ENCODE results near the gene ANKS6. TPM values are rescaled to one million over a fixed set of nuclear protein-coding genes. Genes with fewer than 3 reads are reported as not detected.

Gene ANKS6
- total RNA-seq, 4 donors from 2014 or later, result 15.8 to 31.4 (median 23.6) TPM

DNA sequence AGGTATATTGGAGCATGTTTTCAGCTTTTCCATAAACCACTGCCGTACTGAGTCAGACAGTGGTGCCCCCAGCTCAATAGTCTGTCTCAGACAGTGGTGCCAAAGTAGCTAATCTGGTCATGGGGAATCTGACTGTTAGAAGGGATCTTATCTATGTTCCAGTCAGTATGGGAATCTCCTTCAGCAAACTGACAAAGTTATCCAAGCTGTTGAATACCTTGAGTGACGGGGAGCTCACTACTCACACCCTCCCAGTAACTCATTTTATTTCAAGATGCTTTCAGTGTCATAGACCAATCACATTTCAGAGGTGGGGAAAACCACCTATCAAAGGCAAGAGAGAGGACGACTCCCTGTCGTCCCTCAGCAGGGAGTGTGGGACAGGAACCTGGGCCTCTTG, 18.7 kb downstream of the ANKS6 start:
- no peaks in the 10 kb centered on the region for H3K27me3 ChIP-seq
- intact Hi-C loops (cut with DNase I), result no loop called here
- H3K4me1 ChIP-seq, result no peaks in the 10 kb centered on the region
- 96% methylated on average over 4 of the region's 4 CpGs for WGBS
- H3K9me3 ChIP-seq, result no peaks in the 10 kb centered on the region
- H3K36me3 ChIP-seq, result peaks cover 13 to 81% (median 40%) of the 10 kb centered on the region in 4 donors
- TF ChIP-seq POLR2A (IDR thresholded peaks at IDR 0.05; ENCODE audit: low read depth) (no peak), EP300 (IDR thresholded peaks at IDR 0.05) (no peak), POLR2AphosphoS5 (IDR thresholded peaks at IDR 0.05) (no peak)
- TF ChIP-seq, protein P1, sequence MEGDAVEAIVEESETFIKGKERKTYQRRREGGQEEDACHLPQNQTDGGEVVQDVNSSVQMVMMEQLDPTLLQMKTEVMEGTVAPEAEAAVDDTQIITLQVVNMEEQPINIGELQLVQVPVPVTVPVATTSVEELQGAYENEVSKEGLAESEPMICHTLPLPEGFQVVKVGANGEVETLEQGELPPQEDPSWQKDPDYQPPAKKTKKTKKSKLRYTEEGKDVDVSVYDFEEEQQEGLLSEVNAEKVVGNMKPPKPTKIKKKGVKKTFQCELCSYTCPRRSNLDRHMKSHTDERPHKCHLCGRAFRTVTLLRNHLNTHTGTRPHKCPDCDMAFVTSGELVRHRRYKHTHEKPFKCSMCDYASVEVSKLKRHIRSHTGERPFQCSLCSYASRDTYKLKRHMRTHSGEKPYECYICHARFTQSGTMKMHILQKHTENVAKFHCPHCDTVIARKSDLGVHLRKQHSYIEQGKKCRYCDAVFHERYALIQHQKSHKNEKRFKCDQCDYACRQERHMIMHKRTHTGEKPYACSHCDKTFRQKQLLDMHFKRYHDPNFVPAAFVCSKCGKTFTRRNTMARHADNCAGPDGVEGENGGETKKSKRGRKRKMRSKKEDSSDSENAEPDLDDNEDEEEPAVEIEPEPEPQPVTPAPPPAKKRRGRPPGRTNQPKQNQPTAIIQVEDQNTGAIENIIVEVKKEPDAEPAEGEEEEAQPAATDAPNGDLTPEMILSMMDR (IDR thresholded peaks at IDR 0.05), result no peak
- H3K27ac ChIP-seq (replicated peaks in 1 of 4), result no peak overlapping the region
- no peak overlapping the region for H3K4me3 ChIP-seq
- no peak for DNase-seq (ENCODE audit: extremely low spot score)

DNA sequence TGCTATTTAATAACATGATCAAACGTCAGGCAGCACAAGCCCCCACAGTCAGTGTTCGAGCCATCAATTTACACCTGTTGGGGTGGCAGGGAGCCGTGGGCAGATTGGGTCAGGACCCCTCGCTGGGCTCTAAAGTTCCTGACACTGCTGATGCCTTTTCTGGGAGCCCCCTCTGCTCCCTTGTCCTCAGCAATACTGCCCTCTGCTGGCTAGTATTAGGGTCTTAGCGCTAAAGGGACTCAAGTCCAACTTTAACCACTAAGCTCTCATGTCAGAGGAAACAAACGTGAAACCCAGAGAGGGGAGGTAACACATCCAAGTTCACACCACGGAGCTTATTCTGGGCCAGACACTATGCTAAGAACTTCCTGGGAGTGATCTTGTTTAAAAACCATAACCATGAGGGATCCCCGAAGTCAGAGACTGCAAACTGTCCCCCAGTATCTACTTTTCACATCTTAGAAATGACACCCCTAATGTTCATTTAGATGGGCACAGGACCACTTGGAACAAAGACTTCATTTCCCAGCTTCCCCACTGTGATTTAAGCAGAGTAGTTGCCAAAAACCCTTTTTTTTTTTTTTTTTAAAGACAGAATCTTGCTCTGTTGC, 20.4 kb downstream of the ANKS6 start:
- Histone ChIP-seq H3K9me3 (no peaks in the 10 kb centered on the region), H3K4me1 (no peaks in the 10 kb centered on the region), H3K27ac (replicated peaks in 1 of 4) (no peak overlapping the region), H3K27me3 (no peaks in the 10 kb centered on the region), H3K36me3 (peaks cover 21 to 81% (median 43%) of the 10 kb centered on the region in 4 donors), H3K4me3 (no peak overlapping the region)
- TF ChIP-seq, protein P1 (IDR thresholded peaks at IDR 0.05), result peak; percentile 44 to 61 (median 52)
- TF ChIP-seq EP300 (IDR thresholded peaks at IDR 0.05), result no peak
- intact Hi-C loops (cut with DNase I), result loop anchor here (2.0 kb wide), 1 partner anchor 459 kb away; no protein-coding TSS in a partner anchor
- WGBS, result 36% methylated on average over 8 of the region's 8 CpGs
- no peak for DNase-seq (ENCODE audit: extremely low spot score)

DNA sequence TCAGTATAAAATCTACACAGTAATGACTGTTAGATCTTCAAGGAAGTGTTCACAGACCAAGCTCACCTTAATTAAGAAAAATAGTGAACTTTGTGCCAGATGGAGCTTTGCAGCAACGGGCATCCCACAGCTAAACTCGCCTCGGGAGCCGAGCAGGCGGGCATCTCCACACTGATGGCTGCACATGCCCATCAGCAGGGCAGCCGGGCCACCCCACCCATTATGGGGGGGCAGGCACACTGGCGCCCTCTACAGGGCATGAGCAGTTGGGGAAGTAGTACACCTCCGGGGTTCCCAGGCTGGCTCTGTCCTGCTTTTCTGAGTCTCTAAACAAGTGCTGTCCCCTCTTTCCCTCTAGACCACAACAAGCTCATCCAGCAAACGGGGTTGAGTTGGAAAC, 21.6 kb downstream of the ANKS6 start:
- Histone ChIP-seq H3K36me3 (peaks cover 33 to 81% (median 50%) of the 10 kb centered on the region in 4 donors), H3K4me1 (no peaks in the 10 kb centered on the region), H3K4me3 (no peak overlapping the region), H3K27me3 (no peaks in the 10 kb centered on the region), H3K9me3 (no peaks in the 10 kb centered on the region), H3K27ac (replicated peaks in 1 of 4) (no peak overlapping the region)
- no peak for TF ChIP-seq POLR2AphosphoS5 (IDR thresholded peaks at IDR 0.05)
- TF ChIP-seq, protein P1 (IDR thresholded peaks at IDR 0.05), result peak in 1 of 3 experiments; percentile 40
- DNase-seq (ENCODE audit: extremely low spot score), result peak; percentile 68
- WGBS, result 88% methylated on average over 9 of the region's 9 CpGs
- intact Hi-C loops (cut with DNase I), result loop anchor here (2.0 kb wide), 1 partner anchor 458 kb away; no protein-coding TSS in a partner anchor

DNA sequence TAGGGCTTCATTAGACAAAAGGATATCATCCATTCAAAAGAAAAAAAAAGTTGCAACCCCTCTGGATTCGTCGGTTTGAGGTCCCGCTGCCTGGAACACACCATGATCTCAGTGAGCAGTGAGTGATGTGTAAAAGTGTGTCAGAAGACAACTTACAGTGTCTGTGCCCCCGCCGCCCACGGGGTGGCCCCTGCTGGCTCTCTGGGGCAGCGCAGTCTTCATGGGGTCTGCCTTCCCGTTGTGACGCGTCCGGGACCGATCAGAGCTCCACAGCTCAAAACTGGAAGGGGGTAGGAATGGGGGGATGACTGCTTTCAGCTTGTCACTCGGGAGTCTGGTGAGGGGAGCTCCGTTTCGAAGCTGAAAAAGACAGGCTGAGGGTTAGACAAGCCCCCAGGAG, 22.6 kb downstream of the ANKS6 start:
- Histone ChIP-seq H3K27ac (replicated peaks in 1 of 4) (no peak overlapping the region), H3K4me1 (no peaks in the 10 kb centered on the region), H3K27me3 (no peaks in the 10 kb centered on the region), H3K9me3 (no peaks in the 10 kb centered on the region), H3K36me3 (peaks cover 37 to 83% (median 54%) of the 10 kb centered on the region in 4 donors), H3K4me3 (no peak overlapping the region)
- TF ChIP-seq POLR2A (IDR thresholded peaks at IDR 0.05; ENCODE audit: low read depth) (no peak), EP300 (IDR thresholded peaks at IDR 0.05) (no peak), POLR2AphosphoS5 (IDR thresholded peaks at IDR 0.05) (no peak)
- TF ChIP-seq, protein P1 (IDR thresholded peaks at IDR 0.05), result no peak
- DNase-seq (ENCODE audit: extremely low spot score), result no peak
- intact Hi-C loops (cut with DNase I), result loop anchor here (2.0 kb wide), 1 partner anchor 457 kb away; no protein-coding TSS in a partner anchor
- 92% methylated on average over 15 of the region's 15 CpGs for WGBS

Data from esophagus muscularis mucosa (tissue), 4 donors.